Measurements from ENCODE around the gene MEX3C. TPM values are rescaled to one million over a fixed set of nuclear protein-coding genes. Genes with fewer than 3 reads are reported as not detected.

Gene MEX3C
- polyA plus RNA-seq, 1 donor, result 30.4 TPM

DNA sequence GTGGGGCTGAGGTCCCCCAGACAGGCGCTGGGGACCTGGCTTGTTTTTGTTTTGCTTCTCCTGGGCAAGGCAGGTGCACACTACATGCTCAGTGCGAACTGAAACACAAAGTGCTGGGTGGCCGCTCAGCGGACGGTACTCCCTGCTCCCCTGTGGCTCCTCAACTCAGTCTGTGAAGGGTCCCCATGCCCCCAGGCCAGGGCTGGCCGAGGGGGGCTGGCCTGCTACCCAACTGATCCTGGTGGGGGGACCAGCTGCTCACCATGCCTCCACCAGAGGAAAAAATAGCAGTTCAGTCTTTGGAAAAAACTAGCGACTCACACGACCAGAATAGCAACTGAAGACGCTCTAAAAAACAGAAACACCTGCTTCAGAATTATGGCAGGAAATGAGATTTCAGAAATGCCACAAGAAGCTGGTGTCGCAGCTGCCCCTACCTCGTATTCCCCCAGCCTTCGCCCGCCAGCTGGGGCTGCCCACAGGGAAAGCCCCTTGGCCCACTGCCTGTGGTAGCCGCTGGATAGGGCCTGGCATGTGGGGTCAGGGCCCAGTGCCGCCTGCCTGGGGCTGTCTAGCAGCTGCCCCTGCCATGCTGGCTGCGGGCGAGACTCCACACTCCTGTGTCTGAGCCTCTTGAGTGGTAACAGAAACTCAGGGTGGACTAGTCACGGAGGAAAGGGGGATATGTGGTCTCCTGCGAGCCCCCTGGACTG lies 43.7 kb downstream of the MEX3C start:
- no peak for DNase-seq (ENCODE audit: low read depth)

DNA sequence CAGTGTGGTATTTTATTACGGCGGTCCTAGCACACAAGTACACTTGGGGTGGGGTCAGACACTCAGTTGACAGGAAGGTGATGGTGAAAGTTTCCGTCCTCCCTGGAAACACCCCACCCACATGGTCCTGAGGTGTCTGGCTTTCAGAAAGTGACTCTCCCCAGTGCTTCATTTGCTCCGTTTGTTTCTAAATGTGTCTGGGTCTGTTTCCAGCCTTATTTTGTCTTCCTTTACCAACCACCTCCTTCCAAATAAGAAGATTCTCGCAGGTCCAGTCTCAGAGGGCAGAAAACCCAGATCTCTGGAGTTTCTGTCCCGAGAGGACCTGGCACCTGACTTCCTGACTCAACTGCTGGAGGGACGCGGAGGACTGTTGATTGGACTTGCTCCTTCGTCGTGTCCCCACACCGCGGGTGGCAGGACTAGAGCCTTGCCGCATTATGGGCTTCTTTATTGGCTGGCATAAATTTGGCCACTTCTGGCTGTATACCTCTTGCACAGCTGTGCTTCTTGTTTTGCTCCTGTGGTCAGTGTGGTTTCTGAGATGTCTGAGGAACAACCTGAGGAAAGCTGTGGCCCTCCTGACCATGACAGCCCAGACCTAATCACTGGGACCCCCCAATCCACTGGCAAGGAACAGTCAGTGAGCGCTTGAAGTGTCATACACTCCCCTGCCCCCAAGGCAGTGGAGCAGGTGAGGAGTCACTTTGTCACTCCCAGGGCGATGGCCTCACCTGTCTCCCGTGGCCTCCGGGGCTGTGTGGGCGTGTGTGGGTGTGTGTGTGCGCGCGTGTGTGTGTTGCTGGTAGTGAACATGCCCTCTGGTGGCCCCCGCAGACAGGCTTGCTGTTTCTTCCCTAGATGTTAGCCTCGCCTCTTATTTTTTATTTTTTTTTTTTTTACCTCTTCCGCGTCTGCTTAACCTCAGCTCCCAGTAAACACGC lies 45.6 kb downstream of the MEX3C start:
- DNase-seq (ENCODE audit: low read depth), result no peak

DNA sequence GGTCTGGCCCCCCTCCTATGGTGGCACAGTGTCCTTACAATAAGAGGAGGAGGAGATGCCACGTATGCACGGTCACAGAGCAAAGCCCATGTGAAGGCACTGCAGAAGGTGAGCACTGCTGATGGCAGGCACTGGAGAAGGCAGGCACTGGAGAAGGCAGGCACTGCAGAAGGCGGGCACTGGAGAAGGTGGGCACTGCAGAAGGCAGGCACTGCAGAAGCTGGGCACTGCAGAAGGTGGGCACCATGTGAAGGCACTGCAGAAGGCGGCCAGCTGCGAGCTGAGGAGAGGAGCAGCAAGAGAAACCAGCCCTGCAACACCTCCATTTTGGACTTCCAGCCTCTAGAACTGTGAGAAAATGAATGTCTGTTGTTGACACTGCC lies 46.3 kb downstream of the MEX3C start:
- DNase-seq (ENCODE audit: low read depth), result no peak

DNA sequence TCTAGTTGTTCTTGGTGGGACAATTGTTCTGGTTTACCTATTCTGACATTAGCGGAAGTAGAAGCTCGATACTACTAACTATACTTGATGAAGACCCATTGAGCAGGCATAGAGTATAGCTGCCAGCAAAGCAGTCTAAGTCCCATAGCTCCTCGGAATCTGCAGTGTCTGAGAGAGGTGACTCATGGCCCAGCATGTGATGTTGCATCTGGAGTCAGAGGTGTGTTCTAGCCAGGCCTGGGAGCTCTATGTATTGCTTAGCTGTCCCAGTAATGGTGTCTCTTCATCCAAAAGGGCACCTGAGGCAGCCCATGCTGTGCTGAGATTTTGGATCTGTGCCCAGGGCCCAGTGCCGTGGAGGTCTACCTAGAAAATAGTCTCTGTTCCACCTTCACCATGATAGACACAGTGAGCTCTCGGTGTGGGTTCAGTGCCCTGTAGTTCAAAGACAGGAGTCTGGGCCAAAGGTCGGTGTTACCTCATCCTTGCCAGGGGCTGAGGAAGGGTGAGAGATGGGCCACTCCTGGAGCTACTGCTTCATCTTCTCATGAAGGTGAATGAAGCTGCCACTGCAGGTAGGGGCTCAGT lies 47.3 kb downstream of the MEX3C start:
- DNase-seq (ENCODE audit: low read depth), result no peak

DNA sequence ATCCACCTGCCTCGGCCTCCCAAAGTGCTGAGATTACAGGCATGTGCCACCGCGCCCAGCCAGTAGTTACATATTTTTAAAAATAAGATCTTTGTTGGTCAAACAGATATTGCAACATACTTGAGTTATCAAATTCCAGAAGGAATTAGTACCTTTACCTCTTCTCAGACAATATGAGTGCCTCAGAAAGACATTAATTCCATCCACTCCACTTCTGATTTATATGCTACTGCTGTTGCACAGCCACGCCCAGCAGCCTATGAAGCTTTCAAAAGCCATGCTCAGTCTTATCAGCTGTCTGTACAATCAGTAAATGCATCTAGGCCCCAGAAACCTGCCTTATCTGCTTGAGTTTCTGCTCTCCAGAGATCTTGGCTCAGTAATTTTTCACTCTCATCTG lies 47.8 kb downstream of the MEX3C start:
- DNase-seq (ENCODE audit: low read depth), result no peak

DNA sequence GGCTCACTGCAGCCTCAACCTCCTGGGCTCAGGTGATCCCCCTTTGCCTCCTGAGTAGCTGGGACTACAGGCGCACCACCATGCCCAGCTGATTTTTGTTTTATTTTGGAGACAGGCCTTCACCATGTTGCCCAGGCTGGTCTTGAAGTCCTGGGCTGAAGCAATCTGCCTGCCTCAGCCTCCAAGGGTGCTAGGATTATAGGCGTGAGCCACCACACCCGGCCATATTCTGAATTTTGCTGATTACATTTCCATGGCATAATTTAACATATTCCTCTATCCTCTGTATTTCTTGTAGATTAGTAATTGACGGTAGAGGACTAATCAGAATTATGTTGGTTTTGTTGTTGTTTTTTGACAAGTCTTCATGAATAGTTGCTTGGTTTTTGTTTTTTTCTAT lies 50.6 kb downstream of the MEX3C start:
- no peak for DNase-seq (ENCODE audit: low read depth)

DNA sequence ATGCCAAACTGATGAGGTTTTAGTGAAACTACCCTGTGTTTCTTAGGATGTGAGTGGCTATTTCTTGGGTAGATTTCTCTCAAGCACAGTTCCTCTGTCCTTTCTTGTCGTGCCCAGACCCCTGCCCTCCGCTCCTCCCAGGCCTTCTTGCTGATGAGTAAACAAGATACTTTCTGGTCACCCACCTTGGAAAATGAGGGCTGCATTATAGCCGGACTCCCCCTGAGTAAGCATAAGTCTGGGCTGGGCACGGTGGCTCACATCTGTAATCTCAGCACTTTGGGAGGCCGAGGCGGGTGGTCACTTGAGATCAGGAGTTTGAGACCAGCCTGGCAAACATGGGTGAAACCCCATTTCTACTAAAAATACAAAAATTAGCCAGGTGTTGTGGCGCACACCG lies 58.5 kb downstream of the MEX3C start:
- DNase-seq (ENCODE audit: low read depth), result no peak

DNA sequence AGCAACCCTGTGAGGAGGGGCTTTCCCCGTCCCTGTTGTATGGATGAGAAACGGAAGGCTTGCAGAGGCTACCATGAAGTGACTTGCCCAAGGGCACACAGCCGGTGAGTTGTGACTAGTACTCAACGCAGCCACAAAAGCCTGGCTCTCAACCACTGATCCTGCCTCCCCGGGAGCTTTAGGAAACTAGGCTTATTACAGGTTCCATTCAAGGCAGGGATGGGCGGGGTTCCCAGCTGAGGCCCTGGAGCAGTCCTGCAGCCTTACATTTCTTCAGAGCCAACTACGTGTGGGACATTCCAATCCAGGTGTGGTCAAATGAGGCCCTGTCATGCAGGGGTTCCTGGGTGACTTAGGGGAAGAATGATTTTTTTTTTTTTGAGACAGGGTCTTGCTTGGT lies 59.6 kb downstream of the MEX3C start:
- DNase-seq (ENCODE audit: low read depth), result no peak

DNA sequence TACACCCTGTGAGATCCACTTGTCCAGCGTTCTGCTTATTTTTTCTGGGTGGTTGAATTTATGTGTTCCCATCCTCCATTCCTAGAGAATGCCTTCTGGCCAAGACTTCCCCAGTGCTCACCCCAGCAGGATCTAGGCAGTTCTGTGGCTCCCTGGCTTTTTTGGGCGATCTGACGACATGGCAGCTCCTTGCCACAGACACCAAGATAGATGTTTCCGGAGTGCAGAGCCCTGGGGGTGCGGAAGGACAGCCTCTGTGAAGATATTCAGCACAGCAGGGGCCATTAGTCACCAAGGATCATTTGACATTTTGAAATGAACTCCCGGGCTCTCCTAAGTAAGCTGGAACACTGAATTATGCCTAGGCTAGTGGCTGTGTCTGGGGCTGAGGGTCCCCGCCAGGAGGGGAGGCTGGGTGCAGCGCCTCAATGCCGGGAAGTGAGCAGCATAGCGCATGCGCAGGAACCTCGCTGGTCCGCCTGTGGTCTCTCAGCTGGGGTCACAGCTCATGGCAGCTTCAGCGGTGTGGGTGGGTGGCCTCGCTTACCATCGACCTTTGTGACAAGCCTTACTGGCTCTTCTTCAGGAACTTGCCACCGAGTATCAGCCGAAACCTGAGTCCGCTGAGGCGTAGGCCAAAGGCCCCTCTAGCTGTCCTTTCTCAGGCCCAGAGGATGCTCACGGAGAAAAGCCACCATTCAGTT lies 60.3 kb downstream of the MEX3C start:
- no peak for DNase-seq (ENCODE audit: low read depth)

DNA sequence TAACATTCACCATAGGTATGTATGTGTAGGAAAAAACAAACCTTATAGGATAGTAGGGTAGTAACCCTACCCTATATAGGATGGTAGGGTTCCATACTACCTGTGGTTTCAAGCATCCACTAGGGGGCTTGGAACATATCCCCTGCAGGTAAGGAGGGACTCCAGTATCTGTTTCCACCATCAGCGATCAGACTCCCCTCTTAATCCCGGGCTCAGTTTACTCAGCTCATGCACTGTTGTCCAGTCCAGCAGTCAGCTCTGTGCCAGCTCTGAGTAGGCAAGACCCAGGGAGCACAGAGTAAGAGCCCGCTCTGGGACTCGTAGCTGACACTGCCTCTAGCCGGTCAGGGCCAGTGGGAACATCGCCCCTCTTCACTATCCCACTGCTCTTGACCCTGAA lies 61.7 kb downstream of the MEX3C start:
- DNase-seq (ENCODE audit: low read depth), result no peak

DNA sequence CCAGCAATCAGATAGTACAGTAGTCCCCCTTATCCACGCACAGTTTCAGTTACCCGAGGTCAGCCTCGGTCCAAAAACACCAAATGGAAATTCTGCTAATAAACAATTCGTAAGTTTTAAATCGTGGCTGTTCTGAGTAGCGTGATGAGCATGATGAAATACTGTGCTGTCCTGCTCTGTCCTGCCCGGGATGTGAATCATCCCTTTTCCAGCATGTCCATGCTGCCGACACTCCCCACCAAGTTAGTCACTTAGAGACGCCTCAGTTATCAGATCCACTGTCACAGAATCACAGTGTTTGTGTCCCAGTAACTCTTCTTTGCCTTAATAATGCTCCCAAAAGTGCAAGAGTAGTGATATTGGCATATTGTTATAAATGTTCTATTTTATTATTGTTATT lies 62.1 kb downstream of the MEX3C start:
- no peak for DNase-seq (ENCODE audit: low read depth)

DNA sequence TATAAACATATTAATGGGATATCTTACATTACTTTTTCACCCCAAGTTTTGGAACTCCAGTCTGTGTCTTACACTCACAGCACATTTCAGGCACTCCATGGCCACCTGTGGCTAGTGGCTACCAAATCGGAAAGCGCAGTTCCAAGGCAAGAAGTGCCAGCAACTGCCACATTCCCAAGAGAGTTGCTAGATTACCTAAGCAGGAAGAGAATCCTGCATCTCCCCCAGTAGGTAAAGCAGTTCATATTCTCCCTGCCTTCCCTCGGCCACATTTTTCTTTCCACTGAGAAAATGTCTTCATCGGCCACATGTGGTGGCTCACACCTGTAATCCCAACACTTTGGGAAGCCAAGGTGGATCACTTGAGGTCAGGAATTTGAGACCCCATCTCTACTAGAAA lies 62.8 kb downstream of the MEX3C start:
- no peak for DNase-seq (ENCODE audit: low read depth)

DNA sequence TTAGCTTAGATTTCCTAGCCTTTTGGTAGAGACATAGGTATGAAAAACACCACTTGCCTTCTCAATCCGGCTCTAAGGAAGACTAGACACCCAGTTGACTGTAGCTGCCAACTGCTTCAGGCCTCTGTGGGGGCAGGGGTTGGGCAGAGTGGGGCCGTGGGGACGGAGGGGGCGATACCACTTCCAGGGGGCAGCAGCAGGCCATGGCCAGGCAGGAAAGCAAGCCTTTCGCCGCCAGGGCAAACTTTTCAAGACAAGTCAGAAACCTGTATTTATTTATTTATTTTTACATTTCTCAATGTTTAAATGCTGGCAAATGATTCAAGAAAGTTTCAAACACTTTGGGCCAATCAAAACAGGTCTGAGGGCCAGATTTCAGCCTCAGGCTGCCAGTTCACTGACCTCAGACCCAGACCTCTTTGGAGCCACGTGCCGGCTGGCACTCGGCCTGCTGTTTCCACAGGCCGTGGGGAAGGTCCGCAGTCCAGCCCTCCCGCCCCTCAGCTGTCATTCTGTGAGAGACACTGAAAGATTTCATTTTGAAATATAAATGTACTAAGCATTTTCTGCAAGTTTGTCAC lies 63.8 kb downstream of the MEX3C start:
- no peak for DNase-seq (ENCODE audit: low read depth)

DNA sequence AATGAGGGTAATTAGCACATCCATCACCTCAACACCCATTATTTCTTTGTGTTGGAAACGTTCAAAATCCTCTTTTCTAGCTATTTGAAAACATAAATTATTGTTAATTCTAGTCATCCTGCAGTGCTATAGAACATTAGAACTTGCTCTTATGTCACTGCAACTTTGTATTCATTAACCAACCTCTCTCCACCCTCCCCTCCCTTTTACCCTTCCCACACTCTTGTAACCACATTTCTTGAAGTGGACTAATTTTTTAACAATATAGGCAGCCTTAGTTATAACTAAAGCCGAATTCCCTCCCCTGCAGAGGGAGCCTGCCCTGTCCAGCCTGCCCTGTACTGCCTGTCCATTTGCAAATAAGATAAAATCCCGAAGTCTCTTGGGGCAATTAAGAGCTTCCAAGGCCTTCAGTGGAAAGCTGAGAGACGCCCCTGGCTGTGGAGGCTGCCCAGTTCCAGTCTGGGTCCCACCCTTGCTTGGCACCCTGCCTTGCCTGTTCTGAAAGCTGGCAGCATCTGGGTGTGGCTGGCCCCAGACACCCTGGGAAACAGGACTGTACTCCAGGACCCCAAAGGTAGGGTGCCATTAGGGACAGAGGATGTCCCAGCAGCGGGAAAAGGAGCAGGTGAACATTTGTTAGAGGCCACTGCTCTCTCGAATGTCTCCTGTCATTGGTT lies 65.1 kb downstream of the MEX3C start:
- no peak for DNase-seq (ENCODE audit: low read depth)

DNA sequence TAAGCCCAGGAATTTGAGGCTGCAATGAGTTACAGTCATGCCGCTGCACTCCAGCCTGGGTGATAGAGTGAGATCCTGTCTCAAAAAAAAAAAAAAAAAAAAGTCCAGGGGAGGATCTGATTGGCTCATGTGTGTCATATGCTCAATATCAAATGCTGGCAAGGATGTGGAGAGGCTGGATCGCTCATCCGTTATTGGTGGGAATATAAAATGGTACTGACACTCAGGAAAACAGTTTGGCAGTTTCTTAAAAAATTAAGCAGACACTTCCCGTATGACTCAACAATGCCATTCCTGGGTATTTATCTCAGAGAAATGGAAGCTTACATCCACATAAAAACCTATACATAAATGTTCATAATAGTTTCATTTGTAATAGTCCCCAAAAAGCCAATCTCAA lies 68.9 kb downstream of the MEX3C start:
- DNase-seq (ENCODE audit: low read depth), result no peak

DNA sequence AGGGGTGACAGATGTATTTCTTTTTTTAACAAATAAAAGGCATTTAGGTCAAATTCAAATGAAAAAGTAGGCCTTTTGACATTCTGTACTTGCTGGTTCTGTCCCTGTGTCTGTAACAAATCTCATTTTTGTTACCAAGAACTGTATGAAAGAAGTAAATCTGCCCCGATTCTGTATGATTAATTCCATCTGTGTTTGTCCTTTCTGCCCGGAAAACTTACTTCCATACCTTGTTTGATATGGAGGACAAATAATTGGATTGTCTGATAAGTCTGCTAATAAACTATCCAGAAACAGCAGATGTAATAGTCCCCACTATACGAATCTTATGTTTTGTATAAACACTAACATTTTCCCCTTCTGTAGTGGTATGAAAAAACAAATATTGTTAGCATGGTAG lies 69.8 kb downstream of the MEX3C start:
- no peak for DNase-seq (ENCODE audit: low read depth)

DNA sequence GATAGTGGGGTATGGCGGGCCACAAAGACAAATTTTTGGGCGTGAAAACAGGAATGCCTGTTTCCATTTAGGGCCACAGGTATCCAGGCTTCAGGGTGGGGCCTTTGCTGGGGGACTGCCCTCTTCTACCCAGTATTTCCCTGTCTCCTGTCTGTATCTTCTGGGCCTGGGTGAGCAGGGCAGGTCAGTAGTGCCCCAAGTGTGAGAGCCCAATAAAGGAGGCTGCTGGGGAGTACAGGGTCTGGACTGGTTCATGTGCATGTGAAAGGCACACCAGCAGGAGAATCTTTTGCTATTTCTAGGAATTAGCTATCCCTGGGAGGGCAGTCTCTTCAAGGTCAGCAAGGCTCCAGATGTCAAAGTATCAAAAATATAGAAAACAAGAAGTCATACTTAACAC lies 71.5 kb downstream of the MEX3C start:
- DNase-seq (ENCODE audit: low read depth), result no peak

Data from forelimb muscle (tissue), 1 donor.